DND-41 (cell line): ENCODE data around the gene LONRF2.

Experiments used
- ATAC-seq: fragments of 200-7000 bp; cut with Tn5 transposase; 3 replicates; pipeline ENCODE4 v1.9.1; 2021; ENCODE audit warnings: low read depth; ENCODE audit not compliant: insufficient read depth
- DNase-seq: peaks from one replicate; pipeline ENCODE4 v3.0.0-alpha.2; 2020
- H2AFZ ChIP-seq: 2 replicates; pipeline ENCODE4 v1.6.0; 2012; ENCODE audit warnings: low read depth, low read length
- H3K27ac ChIP-seq: 2 replicates; pipeline ENCODE4 v1.5.1; 2012; ENCODE audit warnings: low read length, inconsistent platforms
- H3K27me3 ChIP-seq: fragments of 200-600 bp; sonication (generic); 2 replicates; pipeline ENCODE4 v1.6.0; 2012; ENCODE audit warnings: low read length, mild to moderate bottlenecking, inconsistent platforms; ENCODE audit not compliant: insufficient read depth, poor library complexity
- H3K36me3 ChIP-seq: 2 replicates; pipeline ENCODE4 v1.5.1; 2012; ENCODE audit warnings: low read length, inconsistent platforms; ENCODE audit not compliant: insufficient read depth
- H3K4me1 ChIP-seq: 2 replicates; pipeline ENCODE4 v1.5.1; 2012; ENCODE audit warnings: mild to moderate bottlenecking, low read length; ENCODE audit not compliant: insufficient read depth
- H3K4me2 ChIP-seq: 2 replicates; pipeline ENCODE4 v1.6.0; 2012; ENCODE audit warnings: mild to moderate bottlenecking, moderate library complexity, low read length, inconsistent platforms; ENCODE audit not compliant: insufficient read depth
- H3K4me3 ChIP-seq, 2 experiments: fragments of 200-600 bp in 1 of 2; shearing (Covaris generic) in 1 of 2; 2 replicates each; pipeline ENCODE4 v1.5.1; 2012 to 2016; ENCODE audit warnings: inconsistent platforms in 2 of 2, low read length in 2 of 2, mild to moderate bottlenecking in 2 of 2, low read depth in 1 of 2, moderate library complexity in 1 of 2
- H3K79me2 ChIP-seq: 2 replicates; pipeline ENCODE4 v1.6.0; 2012; ENCODE audit warnings: low read length, inconsistent platforms; ENCODE audit not compliant: insufficient read depth
- H3K9ac ChIP-seq: 2 replicates; pipeline ENCODE4 v1.6.0; 2012; ENCODE audit warnings: low read depth, mild to moderate bottlenecking, inconsistent platforms, low read length, moderate library complexity
- H3K9me3 ChIP-seq: 2 replicates; pipeline ENCODE4 v1.5.1; 2012; ENCODE audit warnings: low read length, moderate library complexity, mild to moderate bottlenecking, inconsistent platforms; ENCODE audit not compliant: insufficient read depth, severe bottlenecking
- H4K20me1 ChIP-seq: 2 replicates; pipeline ENCODE4 v1.6.0; 2012; ENCODE audit warnings: low read length; ENCODE audit not compliant: insufficient read depth
- EZH2 ChIP-seq: IDR thresholded peaks from 3 replicates; pipeline ENCODE4 v1.6.1; 2012; ENCODE audit warnings: borderline replicate concordance, low read depth, mild to moderate bottlenecking, moderate library complexity, low read length, inconsistent platforms; ENCODE audit not compliant: severe bottlenecking
- TF ChIP-seq, protein P1 (sequence below): IDR thresholded peaks from 2 replicates; pipeline ENCODE4 v1.5.1; 2012; ENCODE audit warnings: borderline replicate concordance, low read length, moderate library complexity, mild to moderate bottlenecking; ENCODE audit not compliant: poor library complexity, severe bottlenecking; ENCODE audit errors: extremely low read depth

The LONRF2 gene

GRCh38 chr2:100262555-100263320 lies 59.6 kb downstream of the LONRF2 start:
- no peak overlapping the region for H3K4me3 ChIP-seq
- no peaks in the 10 kb centered on the region for H3K9me3 ChIP-seq
- H3K79me2 ChIP-seq: no peaks in the 10 kb centered on the region
- H2AFZ ChIP-seq: peak overlapping the region; percentile 27; the same call in 1 of the 2 replicates
- no peak for TF ChIP-seq EZH2
- TF ChIP-seq, protein P1, sequence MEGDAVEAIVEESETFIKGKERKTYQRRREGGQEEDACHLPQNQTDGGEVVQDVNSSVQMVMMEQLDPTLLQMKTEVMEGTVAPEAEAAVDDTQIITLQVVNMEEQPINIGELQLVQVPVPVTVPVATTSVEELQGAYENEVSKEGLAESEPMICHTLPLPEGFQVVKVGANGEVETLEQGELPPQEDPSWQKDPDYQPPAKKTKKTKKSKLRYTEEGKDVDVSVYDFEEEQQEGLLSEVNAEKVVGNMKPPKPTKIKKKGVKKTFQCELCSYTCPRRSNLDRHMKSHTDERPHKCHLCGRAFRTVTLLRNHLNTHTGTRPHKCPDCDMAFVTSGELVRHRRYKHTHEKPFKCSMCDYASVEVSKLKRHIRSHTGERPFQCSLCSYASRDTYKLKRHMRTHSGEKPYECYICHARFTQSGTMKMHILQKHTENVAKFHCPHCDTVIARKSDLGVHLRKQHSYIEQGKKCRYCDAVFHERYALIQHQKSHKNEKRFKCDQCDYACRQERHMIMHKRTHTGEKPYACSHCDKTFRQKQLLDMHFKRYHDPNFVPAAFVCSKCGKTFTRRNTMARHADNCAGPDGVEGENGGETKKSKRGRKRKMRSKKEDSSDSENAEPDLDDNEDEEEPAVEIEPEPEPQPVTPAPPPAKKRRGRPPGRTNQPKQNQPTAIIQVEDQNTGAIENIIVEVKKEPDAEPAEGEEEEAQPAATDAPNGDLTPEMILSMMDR: peak; percentile 99
- H4K20me1 ChIP-seq: no peaks in the 10 kb centered on the region
- H3K27me3 ChIP-seq: no peaks in the 10 kb centered on the region
- H3K36me3 ChIP-seq: no peaks in the 10 kb centered on the region
- no peak overlapping the region for H3K9ac ChIP-seq
- H3K27ac ChIP-seq: no peak overlapping the region
- H3K4me1 ChIP-seq: no peaks in the 10 kb centered on the region
- DNase-seq (peak; percentile 74), ATAC-seq (peak; percentile 81)
- no peak overlapping the region for H3K4me2 ChIP-seq

DNA sequence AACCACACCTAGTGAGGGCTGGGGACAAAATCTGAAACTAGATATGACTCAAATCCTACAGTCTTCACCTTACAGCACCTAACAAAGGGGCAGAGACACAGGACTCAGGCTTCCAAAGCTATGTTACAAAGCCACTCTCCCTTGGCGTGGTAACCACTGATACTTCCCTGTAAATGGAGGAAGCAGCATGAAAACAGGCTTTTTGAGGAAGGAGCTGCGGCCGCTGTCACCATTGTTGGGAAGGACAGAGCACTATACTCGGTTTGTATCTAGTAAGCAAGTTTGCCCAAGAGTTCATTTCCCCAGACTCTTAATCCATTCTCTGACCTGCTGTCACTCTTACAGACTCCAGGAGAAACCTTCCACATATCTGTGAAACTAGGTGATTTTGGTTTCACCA lies 60.3 kb downstream of the LONRF2 start:
- H3K4me2 ChIP-seq: no peak overlapping the region
- no peaks in the 10 kb centered on the region for H4K20me1 ChIP-seq
- no peak for TF ChIP-seq EZH2
- H3K36me3 ChIP-seq: no peaks in the 10 kb centered on the region
- H3K4me1 ChIP-seq: no peaks in the 10 kb centered on the region
- no peak overlapping the region for H3K4me3 ChIP-seq
- no peak for DNase-seq
- H3K27me3 ChIP-seq: no peaks in the 10 kb centered on the region
- H3K27ac ChIP-seq: no peak overlapping the region
- no peak overlapping the region; the same call in 1 of the 2 replicates for H2AFZ ChIP-seq
- H3K9me3 ChIP-seq: no peaks in the 10 kb centered on the region
- no peak for ATAC-seq
- no peak overlapping the region for H3K9ac ChIP-seq
- H3K79me2 ChIP-seq: no peaks in the 10 kb centered on the region

DNA sequence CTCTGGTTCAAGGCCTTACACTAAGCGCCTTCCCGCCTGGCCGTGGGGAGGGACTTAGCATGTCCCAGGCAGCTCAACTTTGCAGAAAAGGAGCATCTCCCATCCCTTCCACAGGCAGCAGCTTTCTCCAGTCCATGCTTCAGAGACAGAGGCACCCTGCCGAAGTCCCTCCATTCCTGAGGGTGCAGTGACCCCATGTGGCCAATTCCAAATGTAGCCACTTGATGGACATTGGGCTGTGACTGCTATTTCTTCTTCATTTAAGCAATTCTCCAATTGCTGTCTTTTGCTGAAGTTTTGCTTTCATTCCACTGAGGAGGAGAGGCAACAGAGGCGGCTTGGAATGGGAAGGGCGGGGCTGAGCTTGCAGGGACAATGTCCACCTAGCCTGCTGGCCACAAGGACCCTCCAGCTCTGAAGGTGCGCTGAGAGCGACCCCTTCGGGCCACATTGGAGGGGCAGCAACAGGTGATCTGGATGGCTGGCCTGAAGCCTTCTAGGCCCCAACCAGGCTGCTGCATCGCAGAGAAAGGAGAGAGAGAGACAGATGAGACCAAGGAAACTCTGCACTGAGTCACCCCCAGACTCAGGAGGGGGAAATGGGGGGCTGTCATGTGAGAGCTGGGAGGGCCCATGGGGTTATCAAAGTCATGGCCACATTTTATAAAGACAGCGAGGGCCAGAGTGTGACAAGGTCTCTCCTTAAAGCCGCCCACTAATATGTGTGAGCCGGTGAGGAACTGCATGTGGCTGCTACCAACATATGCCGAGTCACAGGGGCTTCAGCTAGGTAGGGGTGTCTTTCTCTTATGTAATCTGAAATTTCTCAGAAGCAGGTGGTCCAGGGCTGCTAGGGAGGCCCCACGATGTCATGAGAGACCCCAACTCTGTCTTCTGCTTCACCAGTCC lies 61.3 kb downstream of the LONRF2 start:
- TF ChIP-seq EZH2: no peak
- TF ChIP-seq, protein P1: peak; percentile 75
- Histone ChIP-seq H3K36me3 (no peaks in the 10 kb centered on the region), H2AFZ (no peak overlapping the region), H3K4me3 (no peak overlapping the region), H4K20me1 (no peaks in the 10 kb centered on the region), H3K4me2 (no peak overlapping the region), H3K4me1 (no peaks in the 10 kb centered on the region), H3K79me2 (no peaks in the 10 kb centered on the region), H3K27me3 (no peaks in the 10 kb centered on the region), H3K9me3 (no peaks in the 10 kb centered on the region), H3K27ac (no peak overlapping the region), H3K9ac (no peak overlapping the region)
- ATAC-seq (peak; percentile 72), DNase-seq (peak; percentile 62)

GRCh38 chr2:100259106-100259505 lies 63.2 kb downstream of the LONRF2 start:
- H3K4me1 ChIP-seq: no peaks in the 10 kb centered on the region
- H3K27ac ChIP-seq: no peak overlapping the region
- no peaks in the 10 kb centered on the region for H3K27me3 ChIP-seq
- ATAC-seq: no peak
- no peak overlapping the region for H3K4me3 ChIP-seq
- H2AFZ ChIP-seq: no peak overlapping the region
- H3K4me2 ChIP-seq: no peak overlapping the region
- no peak for TF ChIP-seq EZH2
- TF ChIP-seq, protein P1: no peak
- no peaks in the 10 kb centered on the region for H3K79me2 ChIP-seq
- DNase-seq: no peak
- H4K20me1 ChIP-seq: no peaks in the 10 kb centered on the region
- H3K9ac ChIP-seq: no peak overlapping the region
- H3K9me3 ChIP-seq: no peaks in the 10 kb centered on the region
- no peaks in the 10 kb centered on the region for H3K36me3 ChIP-seq
